Karpas-422 (cell line): ENCODE data around the gene LPIN3. TPM values are rescaled to one million over a fixed set of nuclear protein-coding genes. Genes with fewer than 3 reads are reported as not detected.

Experiments used
- DNase-seq: peaks from one replicate; pipeline ENCODE4 v3.0.0-alpha.2; 2015
- H2AFZ ChIP-seq: fragments of 200-600 bp; sonication (generic); 2 replicates; pipeline ENCODE4 v1.6.1; 2014; ENCODE audit warnings: antibody characterized with exemption, low read length, mixed read lengths
- H3K27ac ChIP-seq: fragments of 200-600 bp; sonication (generic); 2 replicates; pipeline ENCODE4 v1.5.1; 2014; ENCODE audit warnings: mild to moderate bottlenecking, low read length, moderate library complexity
- H3K27me3 ChIP-seq: fragments of 200-600 bp; sonication (generic); 2 replicates; pipeline ENCODE4 v1.6.1; 2014; ENCODE audit warnings: low read length, mixed read lengths
- H3K36me3 ChIP-seq: fragments of 200-600 bp; sonication (generic); 2 replicates; pipeline ENCODE4 v1.6.1; 2014; ENCODE audit warnings: low read length, mixed read lengths; ENCODE audit not compliant: insufficient read depth
- H3K4me1 ChIP-seq: fragments of 200-600 bp; sonication (generic); 2 replicates; pipeline ENCODE4 v1.6.1; 2014; ENCODE audit warnings: mild to moderate bottlenecking, low read length, mixed read lengths
- H3K4me2 ChIP-seq: fragments of 200-600 bp; sonication (generic); 2 replicates; pipeline ENCODE4 v1.6.1; 2014; ENCODE audit warnings: low read length, low read depth, mild to moderate bottlenecking; ENCODE audit not compliant: poor library complexity, severe bottlenecking
- H3K4me3 ChIP-seq: fragments of 200-600 bp; sonication (generic); 2 replicates; pipeline ENCODE4 v1.5.1; 2014; ENCODE audit warnings: mild to moderate bottlenecking, antibody characterized with exemption, low read length, mixed read lengths
- H3K79me2 ChIP-seq: fragments of 200-600 bp; sonication (generic); 2 replicates; pipeline ENCODE4 v1.6.1; 2014; ENCODE audit warnings: mild to moderate bottlenecking, low read length, mixed read lengths
- H3K9ac ChIP-seq: fragments of 200-600 bp; sonication (generic); 2 replicates; pipeline ENCODE4 v1.6.0; 2014; ENCODE audit warnings: low read length
- H3K9me2 ChIP-seq: fragments of 200-600 bp; sonication (generic), shearing (Covaris generic); replicated peaks from 2 replicates; pipeline ENCODE4 v1.6.0; 2014; ENCODE audit warnings: mild to moderate bottlenecking, low read length, moderate library complexity; ENCODE audit not compliant: insufficient read depth
- H3K9me3 ChIP-seq: fragments of 300-700, 200-600 bp; sonication (generic); 2 replicates; pipeline ENCODE4 v1.6.1; 2014; ENCODE audit warnings: low read length, mixed read lengths
- H4K20me1 ChIP-seq: fragments of 200-600 bp; sonication (generic); 2 replicates; pipeline ENCODE4 v1.6.1; 2014; ENCODE audit warnings: mild to moderate bottlenecking, antibody characterized with exemption, low read length, low read depth; ENCODE audit not compliant: insufficient read depth
- total RNA-seq: library from RNA; depleted of rRNA; stranded (reverse); fragments of >200 nt; shearing (Covaris generic); gene quantifications from 2 replicates; pipeline ENCODE4 v1.2.3, GENCODE V29; 2014; ENCODE audit warnings: low replicate concordance

The LPIN3 gene
- total RNA-seq, 1 experiment from 2014 or later: not detected

DNA sequence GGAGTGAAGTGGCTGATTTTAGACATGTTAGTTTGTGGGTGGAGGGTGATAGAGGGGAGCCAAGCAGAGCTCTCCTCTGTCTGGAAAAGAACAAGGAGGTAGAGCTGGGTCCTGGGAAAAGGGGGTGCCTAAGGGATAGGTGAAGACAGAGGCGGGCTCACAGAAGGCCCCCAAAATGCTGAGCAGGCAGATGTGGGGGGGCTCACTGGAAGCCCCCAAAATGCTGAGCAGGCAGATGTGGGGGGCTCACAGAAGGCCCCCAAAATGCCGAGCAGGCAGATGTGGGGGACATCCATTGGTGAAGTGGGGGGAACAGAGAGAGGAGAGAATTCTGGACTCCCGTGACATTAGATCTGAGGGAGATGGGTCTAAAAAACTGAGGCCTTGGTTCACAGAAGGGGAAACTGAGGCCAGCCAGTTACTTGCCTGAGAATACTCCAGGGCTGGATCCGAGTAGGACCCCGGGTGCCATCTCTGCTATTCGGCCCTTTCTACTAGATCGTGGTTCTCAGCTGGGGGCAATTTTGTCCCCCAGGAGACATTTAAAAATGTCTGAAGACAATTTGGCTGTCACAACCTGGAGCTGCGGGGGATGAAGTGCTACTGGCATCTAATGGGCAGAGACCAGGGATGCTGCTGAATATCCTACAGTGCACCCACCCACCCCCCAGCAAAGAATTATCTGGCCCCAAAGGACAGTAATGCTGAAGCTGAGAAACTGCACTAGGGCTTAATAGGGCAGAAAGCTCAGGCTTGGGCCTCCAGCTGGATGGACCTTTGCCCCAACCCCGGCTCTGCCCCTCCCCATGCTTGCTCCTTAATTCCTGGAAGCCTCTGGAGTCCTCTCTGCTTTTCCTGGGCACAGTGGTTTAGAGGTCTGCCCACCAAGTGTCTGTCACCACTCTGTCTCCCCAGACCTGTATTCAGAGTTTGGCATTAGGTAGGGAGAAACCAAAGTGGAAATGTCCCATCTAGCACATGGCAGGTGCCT is 2.1 kb downstream of the LPIN3 start:
- Histone ChIP-seq H3K9me2 (no peaks in the 10 kb centered on the region), H3K4me2 (no peak overlapping the region), H3K36me3 (no peaks in the 10 kb centered on the region), H4K20me1 (0 out of 2 replicates have a peak, but pooled peaks cover 4% of the 10 kb centered on the region), H2AFZ (no peak overlapping the region), H3K4me1 (peaks cover 5% of the 10 kb centered on the region), H3K79me2 (no peaks in the 10 kb centered on the region), H3K9me3 (no peaks in the 10 kb centered on the region), H3K4me3 (no peak overlapping the region), H3K9ac (no peak overlapping the region), H3K27me3 (no peaks in the 10 kb centered on the region), H3K27ac (no peak overlapping the region)
- no peak for DNase-seq

DNA sequence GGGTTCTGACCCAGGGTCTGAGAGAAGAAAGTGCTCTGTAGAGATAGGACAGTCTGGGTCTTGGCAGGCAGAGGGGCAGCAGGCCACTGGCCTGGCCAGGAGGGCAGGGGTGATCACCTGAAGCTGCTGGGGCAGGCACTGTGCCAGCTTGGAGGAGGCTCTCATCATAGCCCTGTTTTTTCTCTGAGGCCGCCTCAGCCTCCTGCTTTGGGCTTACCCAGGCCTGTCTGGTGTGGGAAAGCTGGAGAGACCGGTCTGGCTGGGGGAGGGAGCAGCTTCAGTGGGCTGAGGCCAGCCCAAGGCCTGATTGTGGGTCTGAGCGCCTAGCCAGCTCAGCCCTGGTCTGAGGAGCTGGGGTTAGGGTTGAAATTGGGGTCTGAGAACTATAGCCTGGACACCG is 3.9 kb downstream of the LPIN3 start:
- Histone ChIP-seq H3K79me2 (no peaks in the 10 kb centered on the region), H3K27ac (no peak overlapping the region), H3K4me1 (peaks cover 5% of the 10 kb centered on the region), H3K9me3 (no peaks in the 10 kb centered on the region), H3K36me3 (no peaks in the 10 kb centered on the region), H2AFZ (no peak overlapping the region), H4K20me1 (0 out of 2 replicates have a peak, but pooled peaks cover 4% of the 10 kb centered on the region), H3K9ac (no peak overlapping the region), H3K27me3 (no peaks in the 10 kb centered on the region), H3K4me3 (no peak overlapping the region), H3K4me2 (no peak overlapping the region), H3K9me2 (no peaks in the 10 kb centered on the region)
- DNase-seq: no peak

DNA sequence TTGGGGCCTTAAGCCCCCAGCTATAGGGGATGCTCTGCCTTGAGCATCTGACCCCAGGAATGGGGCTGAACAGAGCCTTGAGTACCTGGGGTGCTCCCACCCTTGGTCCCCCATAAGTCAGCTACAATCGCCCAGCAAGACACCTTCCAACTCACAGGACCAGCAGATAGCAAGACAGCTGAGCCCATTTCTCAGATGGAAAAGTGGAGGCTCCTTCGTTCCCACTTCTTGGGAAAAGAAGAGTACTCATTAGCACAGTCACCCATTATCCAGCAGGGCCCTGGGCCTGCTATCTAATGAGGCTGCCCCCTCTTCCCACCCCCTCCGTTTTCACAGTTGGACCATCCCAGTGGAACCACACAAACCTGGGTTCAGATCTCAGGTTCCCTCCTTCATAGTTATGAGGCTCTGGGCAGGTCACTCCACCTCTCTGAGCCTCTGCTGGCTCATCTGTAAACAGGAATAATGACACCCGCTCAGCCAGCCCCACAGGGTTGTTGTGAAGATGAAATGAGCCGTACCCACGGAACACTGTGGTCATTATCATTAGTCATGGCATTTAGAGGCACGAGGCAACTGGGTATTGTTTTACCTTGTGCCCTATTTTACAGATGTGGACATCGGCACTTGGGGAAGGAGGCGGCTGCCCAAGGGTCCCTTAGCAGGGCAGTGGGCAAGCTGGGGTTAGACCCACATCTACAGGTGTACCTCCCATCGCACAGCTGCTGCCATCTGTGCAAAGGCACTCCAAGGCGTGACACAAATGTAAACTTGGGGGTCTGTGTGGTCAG is 4.5 kb downstream of the LPIN3 start:
- H3K27ac ChIP-seq: no peak overlapping the region
- no peaks in the 10 kb centered on the region for H3K27me3 ChIP-seq
- no peak overlapping the region for H3K4me2 ChIP-seq
- no peak overlapping the region for H3K4me3 ChIP-seq
- no peaks in the 10 kb centered on the region for H3K9me3 ChIP-seq
- 0 out of 2 replicates have a peak, but pooled peaks cover 2% of the 10 kb centered on the region for H4K20me1 ChIP-seq
- H3K36me3 ChIP-seq: no peaks in the 10 kb centered on the region
- no peak overlapping the region for H2AFZ ChIP-seq
- peaks cover 4% of the 10 kb centered on the region for H3K4me1 ChIP-seq
- no peak for DNase-seq
- H3K79me2 ChIP-seq: no peaks in the 10 kb centered on the region
- H3K9ac ChIP-seq: no peak overlapping the region
- no peaks in the 10 kb centered on the region for H3K9me2 ChIP-seq

GRCh38 chr20:41345729-41346067 is 5.1 kb downstream of the LPIN3 start:
- Histone ChIP-seq H3K79me2 (no peaks in the 10 kb centered on the region), H4K20me1 (no peaks in the 10 kb centered on the region), H3K9me2 (no peaks in the 10 kb centered on the region), H2AFZ (no peak overlapping the region), H3K27me3 (no peaks in the 10 kb centered on the region), H3K27ac (no peak overlapping the region), H3K4me3 (no peak overlapping the region), H3K9ac (no peak overlapping the region), H3K9me3 (no peaks in the 10 kb centered on the region), H3K4me2 (no peak overlapping the region), H3K4me1 (no peaks in the 10 kb centered on the region), H3K36me3 (no peaks in the 10 kb centered on the region)
- no peak for DNase-seq

DNA sequence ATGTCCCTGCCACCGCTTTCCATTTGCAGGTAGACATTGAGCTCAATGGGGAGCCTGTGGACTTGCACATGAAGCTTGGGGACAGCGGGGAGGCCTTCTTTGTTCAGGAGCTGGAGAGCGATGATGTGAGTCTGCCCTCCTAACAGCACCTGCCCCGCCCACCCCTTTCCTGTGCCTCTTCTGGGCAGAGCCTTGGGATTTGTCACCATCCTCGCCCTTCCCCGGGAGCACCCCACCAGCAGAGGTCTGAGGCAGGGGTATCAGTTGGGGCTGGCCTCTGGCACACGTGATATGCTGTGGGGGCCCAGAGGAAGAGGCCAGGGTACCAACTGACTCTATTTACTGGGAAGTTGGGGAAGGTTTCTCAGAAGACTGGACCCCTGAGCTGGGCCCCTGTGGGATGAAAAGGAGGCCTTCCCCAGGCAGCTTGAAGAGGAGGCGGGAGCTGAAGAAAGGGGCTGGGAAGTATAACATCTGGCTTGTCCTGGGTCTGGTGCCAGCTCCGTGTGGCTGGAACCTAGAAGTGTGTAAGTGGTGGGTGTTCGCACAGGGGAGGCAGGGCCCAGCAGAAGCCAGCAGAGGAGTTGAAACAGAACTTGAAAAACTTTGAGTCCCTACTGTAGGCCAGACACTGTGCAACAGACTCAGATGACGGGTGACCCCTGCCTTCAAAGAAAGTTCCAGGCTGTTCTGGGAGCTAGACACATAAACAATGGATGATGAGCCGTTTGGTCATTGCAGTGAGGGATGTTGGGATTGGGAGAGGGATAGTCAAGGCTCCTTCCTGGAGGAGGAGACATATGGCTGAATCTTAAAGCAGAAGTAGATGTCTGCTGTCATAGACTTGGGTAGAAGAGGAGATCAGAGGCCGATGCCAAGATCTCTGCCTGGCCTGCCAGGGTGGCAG is 7.2 kb downstream of the LPIN3 start:
- Histone ChIP-seq H3K4me1 (no peaks in the 10 kb centered on the region), H4K20me1 (no peaks in the 10 kb centered on the region), H3K27me3 (no peaks in the 10 kb centered on the region), H3K9me2 (no peaks in the 10 kb centered on the region), H3K9ac (no peak overlapping the region), H3K79me2 (no peaks in the 10 kb centered on the region), H3K27ac (no peak overlapping the region), H3K36me3 (no peaks in the 10 kb centered on the region), H3K9me3 (no peaks in the 10 kb centered on the region), H3K4me3 (no peak overlapping the region), H2AFZ (no peak overlapping the region), H3K4me2 (no peak overlapping the region)
- DNase-seq: no peak

- Histone ChIP-seq H3K9ac (no peak overlapping the region), H3K27me3 (no peaks in the 10 kb centered on the region), H3K4me3 (no peak overlapping the region), H3K36me3 (no peaks in the 10 kb centered on the region), H4K20me1 (no peaks in the 10 kb centered on the region), H2AFZ (no peak overlapping the region), H3K79me2 (no peaks in the 10 kb centered on the region), H3K9me2 (no peaks in the 10 kb centered on the region), H3K4me2 (no peak overlapping the region), H3K27ac (no peak overlapping the region), H3K9me3 (no peaks in the 10 kb centered on the region), H3K4me1 (no peaks in the 10 kb centered on the region)
- no peak for DNase-seq
These were observed 8.0 kb downstream of the LPIN3 start for GRCh38 chr20:41348430-41349172.

DNA sequence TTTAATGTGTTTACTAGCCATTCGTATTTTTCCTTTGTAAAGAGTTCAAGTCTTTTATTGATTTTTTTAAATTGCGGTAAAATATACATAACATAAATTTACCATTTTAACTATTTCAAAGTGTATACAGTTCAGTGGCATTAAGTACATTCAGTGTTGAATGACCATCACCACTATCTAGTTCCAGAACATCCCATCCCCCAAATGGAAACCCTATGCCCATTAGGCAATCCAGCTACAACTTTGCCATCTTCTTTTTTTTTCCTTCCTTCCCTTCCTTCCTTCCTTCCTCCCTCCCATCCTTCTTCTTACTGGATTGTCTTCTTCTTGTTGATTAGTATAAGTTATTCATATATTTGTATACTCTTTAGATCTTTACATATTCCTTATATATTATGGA is 8.6 kb downstream of the LPIN3 start:
- H3K36me3 ChIP-seq: no peaks in the 10 kb centered on the region

More for the DNA sequence above, 8.6 kb downstream of the LPIN3 start:
- Histone ChIP-seq H3K9me2 (no peaks in the 10 kb centered on the region), H4K20me1 (no peaks in the 10 kb centered on the region), H3K4me3 (no peak overlapping the region), H3K4me2 (no peak overlapping the region), H3K27ac (no peak overlapping the region), H3K79me2 (no peaks in the 10 kb centered on the region), H3K27me3 (no peaks in the 10 kb centered on the region), H3K9ac (no peak overlapping the region), H3K9me3 (no peaks in the 10 kb centered on the region), H3K4me1 (no peaks in the 10 kb centered on the region), H2AFZ (no peak overlapping the region)
- DNase-seq: no peak
